GM23338 (cell line): ENCODE measurements around the gene FAM89A. TPM values are rescaled to one million over a fixed set of nuclear protein-coding genes. Genes with fewer than 3 reads are reported as not detected.

ENCODE experiments used
- ATAC-seq: fragments of 200-7000 bp; cut with Tn5 transposase; 3 replicates; pipeline ENCODE4 v1.9.1; 2020
- DNase-seq: peaks from one replicate; pipeline ENCODE4 v3.0.0-alpha.2; 2015; ENCODE audit warnings: low spot score
- H2AFZ ChIP-seq: fragments of 200-600 bp; sonication (generic); 2 replicates; pipeline ENCODE4 v1.8.0; 2016; ENCODE audit warnings: antibody characterized with exemption, mild to moderate bottlenecking, moderate library complexity
- H3F3A ChIP-seq: fragments of 200-600 bp; sonication (generic); replicated peaks from 2 replicates; pipeline ENCODE4 v1.8.0; 2017; ENCODE audit warnings: antibody characterized with exemption, mixed run types, low read depth
- H3K27ac ChIP-seq: fragments of 200-600 bp; sonication (generic); 2 replicates; pipeline ENCODE4 v1.6.1; 2016; ENCODE audit warnings: low read depth
- H3K27me3 ChIP-seq: fragments of 200-600 bp; sonication (generic); 2 replicates; pipeline ENCODE4 v1.8.0; 2016; ENCODE audit warnings: mild to moderate bottlenecking, mixed run types, moderate library complexity; ENCODE audit not compliant: insufficient read depth
- H3K36me3 ChIP-seq: fragments of 200-600 bp; sonication (generic); 2 replicates; pipeline ENCODE4 v1.8.0; 2016; ENCODE audit warnings: mild to moderate bottlenecking; ENCODE audit not compliant: insufficient read depth
- H3K4me1 ChIP-seq: fragments of 200-600 bp; sonication (generic); 2 replicates; pipeline ENCODE4 v1.8.0; 2016; ENCODE audit warnings: mild to moderate bottlenecking, moderate library complexity; ENCODE audit not compliant: insufficient read depth
- H3K4me2 ChIP-seq: fragments of 200-600 bp; sonication (generic); 2 replicates; pipeline ENCODE4 v1.7.1; 2017; ENCODE audit warnings: mixed run types
- H3K4me3 ChIP-seq: fragments of 200-600 bp; sonication (generic); 2 replicates; pipeline ENCODE4 v1.6.1; 2016; ENCODE audit warnings: mixed run types
- H3K79me2 ChIP-seq: fragments of 200-600 bp; sonication (generic); replicated peaks from 2 replicates; pipeline ENCODE4 v1.8.0; 2017; ENCODE audit warnings: mild to moderate bottlenecking; ENCODE audit not compliant: insufficient read depth
- H3K9me2 ChIP-seq: fragments of 200-600 bp; sonication (generic); 2 replicates; pipeline ENCODE4 v1.8.0; 2017; ENCODE audit not compliant: insufficient read depth
- H4K20me1 ChIP-seq: fragments of 200-600 bp; sonication (generic); replicated peaks from 2 replicates; pipeline ENCODE4 v1.8.0; 2017; ENCODE audit warnings: mild to moderate bottlenecking; ENCODE audit not compliant: insufficient read depth
- H3K27ac Mint-ChIP-seq: 2 replicates; pipeline ENCODE4 v1.8.0; 2020; ENCODE audit warnings: inconsistent platforms, mild to moderate bottlenecking, moderate library complexity, mixed read lengths
- H3K27me3 Mint-ChIP-seq: 3 replicates; pipeline ENCODE4 v1.8.0; 2022; ENCODE audit warnings: low read depth, mild to moderate bottlenecking, moderate library complexity, mixed read lengths, inconsistent platforms; ENCODE audit not compliant: insufficient read depth, poor library complexity
- H3K36me3 Mint-ChIP-seq: 3 replicates; pipeline ENCODE4 v1.8.0; 2021; ENCODE audit warnings: low read depth, mild to moderate bottlenecking, inconsistent platforms, moderate library complexity, mixed read lengths
- H3K4me1 Mint-ChIP-seq: 3 replicates; pipeline ENCODE4 v1.8.0; 2020; ENCODE audit warnings: mild to moderate bottlenecking, inconsistent platforms, mixed read lengths
- H3K4me3 Mint-ChIP-seq: 3 replicates; pipeline ENCODE4 v1.8.0; 2021; ENCODE audit warnings: moderate library complexity, mild to moderate bottlenecking, inconsistent platforms, mixed read lengths
- H3K9me3 Mint-ChIP-seq: 3 replicates; pipeline ENCODE4 v1.8.0; 2020; ENCODE audit warnings: moderate library complexity, mild to moderate bottlenecking, inconsistent platforms, mixed read lengths
- CREB1 ChIP-seq: fragments of 250-450 bp; sonication (Bioruptor Pico); IDR thresholded peaks from 2 replicates; pipeline ENCODE4 v1.5.0; 2020; ENCODE audit warnings: low read depth, mild to moderate bottlenecking, moderate library complexity
- CTCF ChIP-seq, 2 experiments: fragments of 200-600 bp in 1 of 2; sonication (generic) in 1 of 2; conservative IDR thresholded peaks; 2 replicates each; pipeline versions ENCODE4 v1.5.1 to v1.6.1; 2016 to 2017; ENCODE audit warnings: antibody characterized with exemption in 2 of 2, low read depth in 2 of 2, mild to moderate bottlenecking in 2 of 2, moderate library complexity in 1 of 2
- ETS1 ChIP-seq: IDR thresholded peaks from 2 replicates; pipeline ENCODE4 v1.6.1; 2016; ENCODE audit warnings: antibody characterized with exemption
- JUNB ChIP-seq: IDR thresholded peaks from one replicate; pipeline ENCODE4 v1.6.1; 2016; ENCODE audit warnings: antibody characterized with exemption; ENCODE audit not compliant: unreplicated experiment
- NANOG ChIP-seq: IDR thresholded peaks from 2 replicates; pipeline ENCODE4 v1.6.1; 2016; ENCODE audit warnings: antibody characterized with exemption, borderline replicate concordance
- STAT1 ChIP-seq: IDR thresholded peaks from one replicate; pipeline ENCODE4 v1.6.1; 2016; ENCODE audit warnings: antibody characterized with exemption; ENCODE audit not compliant: unreplicated experiment
- ZNF114 ChIP-seq: fragments of 250-450 bp; sonication (Bioruptor Pico); IDR thresholded peaks from 2 replicates; pipeline ENCODE4 v1.5.0; 2020; ENCODE audit warnings: mild to moderate bottlenecking, moderate library complexity
- ZNF331 ChIP-seq: fragments of 250-450 bp; sonication (Bioruptor Pico); IDR thresholded peaks from 2 replicates; pipeline ENCODE4 v1.5.0; 2020; ENCODE audit warnings: low read depth, mild to moderate bottlenecking, moderate library complexity
- polyA plus RNA-seq: library from polyadenylated mRNA; unstranded; fragments of >200 nt; fragmentation: Nextera tagmentation; extraction: Ambion mirVana; gene quantifications from 2 replicates; pipeline ENCODE4 v1.2.1, GENCODE V29; 2016
- total RNA-seq: library from RNA; depleted of rRNA; stranded (reverse); fragments of >200 nt; shearing (Covaris generic); gene quantifications from 2 replicates; pipeline ENCODE4 v1.2.3, GENCODE V29; 2014
- TF ChIP-seq, protein P1 (sequence below): IDR thresholded peaks from one replicate; pipeline ENCODE4 v1.6.1; 2018; ENCODE audit warnings: antibody characterized with exemption; ENCODE audit not compliant: unreplicated experiment
- TF ChIP-seq, protein P2 (sequence below): fragments of 250-450 bp; sonication (Bioruptor Pico); IDR thresholded peaks from 2 replicates; pipeline ENCODE4 v1.5.0; 2020; ENCODE audit warnings: mild to moderate bottlenecking, moderate library complexity

The FAM89A gene
- total and polyA plus RNA-seq, 2 experiments from 2014 or later: 3.2 to 3.8 TPM

GRCh38 chr1:231049121-231049979 is 9.3 kb upstream of the FAM89A start:
- Histone ChIP-seq H3K36me3 (no peaks in the 10 kb centered on the region), H3K9me2 (no peaks in the 10 kb centered on the region), H4K20me1 (peaks cover 4% of the 10 kb centered on the region; the same call in 1 of the 2 replicates), H3K4me1 (no peaks in the 10 kb centered on the region), H3K79me2 (no peaks in the 10 kb centered on the region), H3K27ac (no peak overlapping the region), H3K4me2 (no peak overlapping the region), H2AFZ (no peak overlapping the region), H3F3A (no peaks in the 10 kb centered on the region), H3K27me3 (peaks cover 37% of the 10 kb centered on the region), H3K4me3 (no peak overlapping the region)
- Mint-ChIP-seq H3K27me3 (peaks cover 30% of the 10 kb centered on the region), H3K4me1 (no peaks in the 10 kb centered on the region), H3K36me3 (no peaks in the 10 kb centered on the region), H3K27ac (no peak overlapping the region), H3K4me3 (no peak overlapping the region), H3K9me3 (no peaks in the 10 kb centered on the region)
- TF ChIP-seq, protein P1, sequence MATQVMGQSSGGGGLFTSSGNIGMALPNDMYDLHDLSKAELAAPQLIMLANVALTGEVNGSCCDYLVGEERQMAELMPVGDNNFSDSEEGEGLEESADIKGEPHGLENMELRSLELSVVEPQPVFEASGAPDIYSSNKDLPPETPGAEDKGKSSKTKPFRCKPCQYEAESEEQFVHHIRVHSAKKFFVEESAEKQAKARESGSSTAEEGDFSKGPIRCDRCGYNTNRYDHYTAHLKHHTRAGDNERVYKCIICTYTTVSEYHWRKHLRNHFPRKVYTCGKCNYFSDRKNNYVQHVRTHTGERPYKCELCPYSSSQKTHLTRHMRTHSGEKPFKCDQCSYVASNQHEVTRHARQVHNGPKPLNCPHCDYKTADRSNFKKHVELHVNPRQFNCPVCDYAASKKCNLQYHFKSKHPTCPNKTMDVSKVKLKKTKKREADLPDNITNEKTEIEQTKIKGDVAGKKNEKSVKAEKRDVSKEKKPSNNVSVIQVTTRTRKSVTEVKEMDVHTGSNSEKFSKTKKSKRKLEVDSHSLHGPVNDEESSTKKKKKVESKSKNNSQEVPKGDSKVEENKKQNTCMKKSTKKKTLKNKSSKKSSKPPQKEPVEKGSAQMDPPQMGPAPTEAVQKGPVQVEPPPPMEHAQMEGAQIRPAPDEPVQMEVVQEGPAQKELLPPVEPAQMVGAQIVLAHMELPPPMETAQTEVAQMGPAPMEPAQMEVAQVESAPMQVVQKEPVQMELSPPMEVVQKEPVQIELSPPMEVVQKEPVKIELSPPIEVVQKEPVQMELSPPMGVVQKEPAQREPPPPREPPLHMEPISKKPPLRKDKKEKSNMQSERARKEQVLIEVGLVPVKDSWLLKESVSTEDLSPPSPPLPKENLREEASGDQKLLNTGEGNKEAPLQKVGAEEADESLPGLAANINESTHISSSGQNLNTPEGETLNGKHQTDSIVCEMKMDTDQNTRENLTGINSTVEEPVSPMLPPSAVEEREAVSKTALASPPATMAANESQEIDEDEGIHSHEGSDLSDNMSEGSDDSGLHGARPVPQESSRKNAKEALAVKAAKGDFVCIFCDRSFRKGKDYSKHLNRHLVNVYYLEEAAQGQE: no peak
- TF ChIP-seq CTCF (conservative IDR thresholded peaks at IDR 0.05; ENCODE audit: low read depth in 2 of 2): no peak
- TF ChIP-seq JUNB: no peak
- no peak for TF ChIP-seq ETS1
- TF ChIP-seq, protein P2, sequence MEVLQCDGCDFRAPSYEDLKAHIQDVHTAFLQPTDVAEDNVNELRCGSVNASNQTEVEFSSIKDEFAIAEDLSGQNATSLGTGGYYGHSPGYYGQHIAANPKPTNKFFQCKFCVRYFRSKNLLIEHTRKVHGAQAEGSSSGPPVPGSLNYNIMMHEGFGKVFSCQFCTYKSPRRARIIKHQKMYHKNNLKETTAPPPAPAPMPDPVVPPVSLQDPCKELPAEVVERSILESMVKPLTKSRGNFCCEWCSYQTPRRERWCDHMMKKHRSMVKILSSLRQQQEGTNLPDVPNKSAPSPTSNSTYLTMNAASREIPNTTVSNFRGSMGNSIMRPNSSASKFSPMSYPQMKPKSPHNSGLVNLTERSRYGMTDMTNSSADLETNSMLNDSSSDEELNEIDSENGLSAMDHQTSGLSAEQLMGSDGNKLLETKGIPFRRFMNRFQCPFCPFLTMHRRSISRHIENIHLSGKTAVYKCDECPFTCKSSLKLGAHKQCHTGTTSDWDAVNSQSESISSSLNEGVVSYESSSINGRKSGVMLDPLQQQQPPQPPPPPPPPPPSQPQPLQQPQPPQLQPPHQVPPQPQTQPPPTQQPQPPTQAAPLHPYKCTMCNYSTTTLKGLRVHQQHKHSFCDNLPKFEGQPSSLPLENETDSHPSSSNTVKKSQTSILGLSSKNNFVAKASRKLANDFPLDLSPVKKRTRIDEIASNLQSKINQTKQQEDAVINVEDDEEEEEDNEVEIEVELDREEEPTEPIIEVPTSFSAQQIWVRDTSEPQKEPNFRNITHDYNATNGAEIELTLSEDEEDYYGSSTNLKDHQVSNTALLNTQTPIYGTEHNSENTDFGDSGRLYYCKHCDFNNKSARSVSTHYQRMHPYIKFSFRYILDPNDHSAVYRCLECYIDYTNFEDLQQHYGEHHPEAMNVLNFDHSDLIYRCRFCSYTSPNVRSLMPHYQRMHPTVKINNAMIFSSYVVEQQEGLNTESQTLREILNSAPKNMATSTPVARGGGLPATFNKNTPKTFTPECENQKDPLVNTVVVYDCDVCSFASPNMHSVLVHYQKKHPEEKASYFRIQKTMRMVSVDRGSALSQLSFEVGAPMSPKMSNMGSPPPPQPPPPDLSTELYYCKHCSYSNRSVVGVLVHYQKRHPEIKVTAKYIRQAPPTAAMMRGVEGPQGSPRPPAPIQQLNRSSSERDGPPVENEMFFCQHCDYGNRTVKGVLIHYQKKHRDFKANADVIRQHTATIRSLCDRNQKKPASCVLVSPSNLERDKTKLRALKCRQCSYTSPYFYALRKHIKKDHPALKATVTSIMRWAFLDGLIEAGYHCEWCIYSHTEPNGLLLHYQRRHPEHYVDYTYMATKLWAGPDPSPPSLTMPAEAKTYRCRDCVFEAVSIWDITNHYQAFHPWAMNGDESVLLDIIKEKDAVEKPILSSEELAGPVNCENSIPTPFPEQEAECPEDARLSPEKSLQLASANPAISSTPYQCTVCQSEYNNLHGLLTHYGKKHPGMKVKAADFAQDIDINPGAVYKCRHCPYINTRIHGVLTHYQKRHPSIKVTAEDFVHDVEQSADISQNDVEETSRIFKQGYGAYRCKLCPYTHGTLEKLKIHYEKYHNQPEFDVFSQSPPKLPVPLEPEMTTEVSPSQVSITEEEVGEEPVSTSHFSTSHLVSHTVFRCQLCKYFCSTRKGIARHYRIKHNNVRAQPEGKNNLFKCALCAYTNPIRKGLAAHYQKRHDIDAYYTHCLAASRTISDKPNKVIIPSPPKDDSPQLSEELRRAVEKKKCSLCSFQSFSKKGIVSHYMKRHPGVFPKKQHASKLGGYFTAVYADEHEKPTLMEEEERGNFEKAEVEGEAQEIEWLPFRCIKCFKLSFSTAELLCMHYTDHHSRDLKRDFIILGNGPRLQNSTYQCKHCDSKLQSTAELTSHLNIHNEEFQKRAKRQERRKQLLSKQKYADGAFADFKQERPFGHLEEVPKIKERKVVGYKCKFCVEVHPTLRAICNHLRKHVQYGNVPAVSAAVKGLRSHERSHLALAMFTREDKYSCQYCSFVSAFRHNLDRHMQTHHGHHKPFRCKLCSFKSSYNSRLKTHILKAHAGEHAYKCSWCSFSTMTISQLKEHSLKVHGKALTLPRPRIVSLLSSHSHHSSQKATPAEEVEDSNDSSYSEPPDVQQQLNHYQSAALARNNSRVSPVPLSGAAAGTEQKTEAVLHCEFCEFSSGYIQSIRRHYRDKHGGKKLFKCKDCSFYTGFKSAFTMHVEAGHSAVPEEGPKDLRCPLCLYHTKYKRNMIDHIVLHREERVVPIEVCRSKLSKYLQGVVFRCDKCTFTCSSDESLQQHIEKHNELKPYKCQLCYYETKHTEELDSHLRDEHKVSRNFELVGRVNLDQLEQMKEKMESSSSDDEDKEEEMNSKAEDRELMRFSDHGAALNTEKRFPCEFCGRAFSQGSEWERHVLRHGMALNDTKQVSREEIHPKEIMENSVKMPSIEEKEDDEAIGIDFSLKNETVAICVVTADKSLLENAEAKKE: no peak
- TF ChIP-seq CREB1 (CRISPR knock-in tag): no peak
- TF ChIP-seq STAT1: no peak
- TF ChIP-seq ZNF331 (CRISPR knock-in tag): no peak
- no peak for TF ChIP-seq NANOG
- TF ChIP-seq ZNF114 (CRISPR knock-in tag): no peak
- ATAC-seq (no peak), DNase-seq (no peak)
